ENCODE results near the gene GTPBP2.
A peak's percentile ranks its signal among the peaks of the same experiment; 100 is the strongest.
"Not testable (repeated sequence)": the region's sequence is repeated elsewhere in the genome, so short reads cannot be mapped to it uniquely, and the experiment has no call there.

The GTPBP2 gene

DNA sequence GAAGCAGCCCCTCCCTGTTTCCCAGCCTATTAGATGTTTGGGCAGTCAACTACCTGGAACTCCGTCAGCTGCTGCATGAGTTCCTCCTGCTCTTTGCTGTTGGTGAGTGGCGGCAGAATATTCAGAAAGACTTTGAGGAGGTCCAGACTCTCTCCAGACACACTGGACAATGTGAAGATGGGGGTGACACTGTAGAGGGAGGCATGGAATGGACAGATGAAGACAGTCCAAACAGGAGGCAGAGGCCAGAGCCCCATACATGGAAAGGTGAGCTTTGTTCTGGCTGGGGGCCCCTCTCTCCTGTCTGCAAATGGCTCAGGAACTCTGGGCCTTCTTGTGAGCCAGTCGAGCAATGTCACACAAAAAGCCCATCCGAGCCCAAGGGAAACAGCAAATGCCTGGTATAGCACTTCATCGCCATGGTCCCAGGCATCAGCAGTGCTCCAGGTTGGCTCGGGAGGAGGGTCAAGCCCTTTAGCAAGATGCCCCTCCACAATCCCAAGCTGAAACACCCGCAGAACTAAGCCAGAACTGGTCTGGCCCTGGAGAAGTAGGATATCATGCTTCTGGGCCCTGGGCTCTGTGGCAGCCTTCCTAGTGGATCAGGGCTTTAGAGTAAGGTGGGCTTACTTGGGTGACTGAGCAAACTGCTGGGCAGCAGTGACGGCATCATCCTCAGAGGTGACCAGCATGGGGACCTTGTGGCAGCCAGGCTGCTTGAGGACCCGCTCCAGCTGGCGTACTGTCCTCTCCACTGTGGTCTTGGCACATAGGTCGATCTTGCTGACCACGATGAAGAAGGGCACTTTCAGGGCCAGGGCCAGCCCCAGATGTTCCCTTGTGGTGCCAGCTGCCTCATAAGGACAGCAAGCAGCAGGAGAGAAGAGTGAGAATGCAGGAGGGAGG, 4.9 kb downstream of the GTPBP2 start:
- no peak for DNase-seq

DNA sequence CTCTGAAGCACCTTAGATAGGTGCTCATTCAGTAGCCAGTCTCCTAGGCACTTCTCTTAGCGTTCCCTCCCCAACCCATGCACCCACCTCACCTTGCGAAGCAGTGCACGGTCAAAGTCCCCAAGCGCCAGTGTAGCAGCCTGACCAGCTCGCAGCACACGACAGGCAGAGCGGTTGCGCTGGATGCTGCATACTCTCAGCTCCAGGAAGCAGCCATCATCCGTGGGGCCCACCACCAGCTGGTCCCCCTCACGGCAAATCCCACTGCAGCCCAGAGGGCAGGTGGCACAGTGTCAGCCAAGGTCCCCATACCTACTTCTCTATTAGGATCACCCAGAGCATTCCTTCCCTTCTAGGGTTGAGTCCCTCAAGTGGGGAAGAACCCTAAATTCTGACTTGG, 6.5 kb downstream of the GTPBP2 start:
- DNase-seq = no peak

- DNase-seq = no peak
These were observed 7.3 kb downstream of the GTPBP2 start for GRCh38 chr6:43621836-43622180.

DNA sequence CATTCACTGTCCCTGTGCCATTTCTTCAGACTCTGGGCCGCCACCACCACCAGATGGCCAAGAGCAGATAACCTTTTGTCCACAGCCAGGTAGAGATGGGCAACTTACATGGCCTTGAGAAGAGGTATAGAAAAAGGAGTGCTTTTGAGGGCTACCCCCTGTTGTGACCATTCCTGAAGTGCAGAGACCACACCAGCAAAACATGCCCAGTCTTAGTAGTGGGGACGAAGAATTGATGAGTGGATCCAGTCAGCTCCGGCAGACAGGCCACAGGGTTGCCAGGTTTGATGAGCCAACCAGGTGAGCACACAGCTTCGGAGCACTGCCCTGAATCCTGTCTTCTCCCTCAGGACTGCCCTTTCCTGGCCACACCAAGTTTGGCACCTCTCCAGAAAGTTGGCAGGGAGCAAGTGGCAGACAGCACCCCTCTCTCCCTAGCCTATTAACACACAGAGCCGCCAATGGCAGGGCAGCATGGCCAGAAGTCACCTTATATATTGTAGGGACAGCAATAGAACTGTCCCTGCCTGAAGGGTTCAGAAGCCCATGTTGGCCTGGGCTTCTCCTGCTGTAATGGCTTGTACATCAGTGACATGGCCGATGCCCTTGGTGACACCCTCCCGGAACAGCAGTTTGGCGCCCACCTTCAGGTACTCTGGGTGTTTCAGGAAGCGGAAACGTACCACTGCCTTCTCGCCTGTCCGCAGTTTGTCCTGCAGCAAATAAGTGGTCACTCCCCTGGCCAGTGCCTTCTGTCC, 7.8 kb downstream of the GTPBP2 start:
- DNase-seq = no peak

- no peak for DNase-seq
These were observed 12.2 kb downstream of the GTPBP2 start for GRCh38 chr6:43616725-43617472.

- DNase-seq = no peak
These were observed 14.7 kb downstream of the GTPBP2 start for GRCh38 chr6:43614396-43614730.

GRCh38 chr6:43613721-43614395, 15.2 kb downstream of the GTPBP2 start:
- no peak for DNase-seq

DNA sequence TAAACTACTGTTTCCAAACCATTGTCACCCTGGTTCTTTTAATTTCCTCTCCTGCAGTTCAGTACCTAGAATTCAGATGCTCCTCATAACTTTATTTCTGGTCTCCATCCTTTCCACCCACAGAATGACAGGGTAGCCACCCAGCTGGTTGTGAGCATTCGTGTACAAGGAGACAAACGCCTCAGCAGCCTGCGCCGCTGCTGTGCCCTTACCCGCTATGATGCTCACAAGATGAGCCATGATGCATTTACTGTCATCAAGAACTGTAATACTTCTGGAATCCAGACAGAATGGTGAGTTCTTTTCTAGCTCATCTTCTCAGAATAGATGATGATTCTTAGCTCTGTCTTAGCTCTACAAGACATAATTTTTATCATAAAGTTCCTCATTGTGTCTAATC, 18.6 kb downstream of the GTPBP2 start:
- no peak for DNase-seq

DNA sequence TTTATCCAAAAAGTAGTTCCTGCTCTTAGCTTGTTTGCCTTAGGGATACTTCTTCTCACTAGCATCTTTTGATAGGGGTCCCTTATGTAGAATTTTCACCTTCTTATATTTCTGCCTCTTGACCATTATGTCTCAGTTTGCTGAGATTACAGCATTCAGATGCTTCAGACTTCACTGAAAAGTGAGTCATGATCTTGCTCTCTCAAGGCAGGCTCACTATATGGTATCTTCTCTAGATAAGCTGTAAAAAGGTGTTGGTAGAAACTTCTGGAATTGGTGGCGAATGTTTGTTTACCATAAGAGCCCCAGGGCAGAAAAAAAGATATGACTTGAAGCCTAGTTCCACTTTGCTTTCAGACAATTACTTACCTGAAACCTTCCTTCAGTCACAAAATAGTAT, 19.7 kb downstream of the GTPBP2 start:
- DNase-seq = no peak

DNA sequence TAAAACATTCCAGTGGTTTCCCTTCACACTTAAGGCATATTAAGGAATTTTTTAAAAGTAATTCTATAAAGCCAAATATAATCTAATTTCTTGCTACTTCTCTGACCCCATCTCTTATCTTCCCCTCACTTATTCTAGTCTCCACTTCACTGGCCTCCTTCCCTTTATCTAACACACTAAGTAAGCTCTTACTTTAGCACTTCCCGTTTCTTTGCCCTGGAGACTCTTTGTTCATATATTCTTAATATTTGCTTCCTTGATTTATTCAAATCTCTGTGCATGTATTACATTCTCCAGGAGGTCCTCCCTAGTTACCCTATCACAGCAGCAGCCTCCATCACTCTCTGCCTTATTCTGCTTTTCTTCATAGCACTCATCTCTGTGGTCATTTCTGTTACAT, 20.3 kb downstream of the GTPBP2 start:
- no peak for DNase-seq

DNA sequence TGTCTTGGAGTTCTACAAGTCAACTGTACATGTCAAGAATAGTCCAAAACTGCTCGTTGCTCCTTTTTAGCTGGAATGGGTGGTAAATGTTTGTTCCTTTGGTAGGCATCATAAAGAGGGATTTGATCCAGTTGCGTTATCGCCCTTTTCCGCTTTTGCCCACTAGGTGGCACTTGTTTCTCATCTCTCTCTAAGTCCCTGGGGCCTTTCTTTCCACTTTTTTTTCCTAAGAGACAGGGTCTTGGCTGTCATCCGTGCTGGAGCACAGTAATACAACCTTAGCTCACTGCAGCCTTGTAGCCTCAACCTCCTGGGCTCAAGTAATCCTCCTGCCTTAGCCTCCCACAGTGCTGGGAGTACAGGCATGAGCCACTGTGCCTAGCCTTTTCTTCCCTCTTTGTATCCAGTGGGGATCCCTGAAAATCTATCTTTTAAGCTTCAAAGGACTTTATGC, 20.7 kb downstream of the GTPBP2 start:
- DNase-seq = peak; percentile 65

DNA sequence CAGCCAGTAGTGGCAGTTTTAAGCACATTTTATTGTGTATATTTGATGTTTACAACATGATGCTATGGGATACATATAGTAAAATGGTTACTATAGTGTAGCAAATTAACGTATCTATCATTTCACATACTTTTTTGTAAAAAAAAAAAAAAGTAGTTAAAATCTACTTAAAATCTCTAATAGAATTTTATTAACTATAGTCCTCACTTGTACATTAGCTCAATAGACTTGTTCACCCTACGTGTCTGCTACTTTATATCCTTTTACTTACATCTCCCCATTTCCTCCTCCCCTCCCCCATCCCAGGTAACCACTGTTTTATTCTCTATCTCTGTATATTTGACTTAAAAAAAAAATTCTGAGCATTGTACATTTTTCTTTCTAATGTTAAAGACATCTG, 23.0 kb downstream of the GTPBP2 start:
- no peak for DNase-seq

- no peak for DNase-seq
These were observed 24.9 kb downstream of the GTPBP2 start for GRCh38 chr6:43604174-43604573.

GRCh38 chr6:43600595-43600994, 28.5 kb downstream of the GTPBP2 start:
- DNase-seq = no peak

- DNase-seq = no peak
These were observed 35.1 kb downstream of the GTPBP2 start for GRCh38 chr6:43593938-43594337.

GRCh38 chr6:43589564-43589963, 39.5 kb downstream of the GTPBP2 start:
- DNase-seq = not testable (repeated sequence)

GRCh38 chr6:43588194-43588593, 40.9 kb downstream of the GTPBP2 start:
- no peak for DNase-seq

GRCh38 chr6:43584892-43585570, 44.0 kb downstream of the GTPBP2 start:
- DNase-seq = no peak

DNA sequence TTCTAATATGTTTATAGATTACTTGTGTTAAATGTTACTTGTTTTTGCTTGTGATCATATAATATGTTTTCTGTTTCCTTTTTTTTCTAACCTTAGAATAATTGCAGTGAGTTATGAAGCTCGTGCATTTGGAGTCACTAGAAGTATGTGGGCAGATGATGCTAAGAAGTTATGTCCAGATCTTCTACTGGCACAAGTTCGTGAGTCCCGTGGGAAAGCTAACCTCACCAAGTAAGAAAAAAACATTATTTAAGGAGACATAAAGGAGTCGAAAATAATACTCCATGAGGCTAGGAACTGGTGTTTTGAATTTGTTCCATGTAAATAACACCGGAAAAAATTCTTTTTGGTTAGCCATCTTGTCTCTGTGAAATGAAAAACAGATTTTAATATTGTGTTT, 46.2 kb downstream of the GTPBP2 start:
- no peak for DNase-seq

DNA sequence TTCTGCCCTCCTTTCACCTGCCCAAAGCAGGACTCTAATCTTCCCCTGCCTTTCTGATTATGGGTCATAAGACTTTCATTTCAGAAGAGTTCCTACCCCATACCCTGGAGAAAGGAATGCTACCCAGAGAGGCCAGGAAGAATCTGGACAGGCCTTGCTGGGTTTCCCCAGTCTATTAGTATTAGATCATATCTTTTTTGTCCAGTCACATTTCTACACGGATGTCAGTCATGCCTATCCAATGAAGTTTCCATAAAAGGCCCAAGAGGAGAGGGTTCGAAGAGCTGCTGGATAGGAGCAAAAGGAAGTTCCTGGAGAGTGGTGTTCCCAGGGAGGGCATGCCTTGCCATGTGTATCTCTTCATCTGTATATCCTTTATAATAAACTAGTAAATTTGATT, 49.9 kb downstream of the GTPBP2 start:
- no peak for DNase-seq

GRCh38 chr6:43578748-43579147, 50.3 kb downstream of the GTPBP2 start:
- no peak for DNase-seq

DNA sequence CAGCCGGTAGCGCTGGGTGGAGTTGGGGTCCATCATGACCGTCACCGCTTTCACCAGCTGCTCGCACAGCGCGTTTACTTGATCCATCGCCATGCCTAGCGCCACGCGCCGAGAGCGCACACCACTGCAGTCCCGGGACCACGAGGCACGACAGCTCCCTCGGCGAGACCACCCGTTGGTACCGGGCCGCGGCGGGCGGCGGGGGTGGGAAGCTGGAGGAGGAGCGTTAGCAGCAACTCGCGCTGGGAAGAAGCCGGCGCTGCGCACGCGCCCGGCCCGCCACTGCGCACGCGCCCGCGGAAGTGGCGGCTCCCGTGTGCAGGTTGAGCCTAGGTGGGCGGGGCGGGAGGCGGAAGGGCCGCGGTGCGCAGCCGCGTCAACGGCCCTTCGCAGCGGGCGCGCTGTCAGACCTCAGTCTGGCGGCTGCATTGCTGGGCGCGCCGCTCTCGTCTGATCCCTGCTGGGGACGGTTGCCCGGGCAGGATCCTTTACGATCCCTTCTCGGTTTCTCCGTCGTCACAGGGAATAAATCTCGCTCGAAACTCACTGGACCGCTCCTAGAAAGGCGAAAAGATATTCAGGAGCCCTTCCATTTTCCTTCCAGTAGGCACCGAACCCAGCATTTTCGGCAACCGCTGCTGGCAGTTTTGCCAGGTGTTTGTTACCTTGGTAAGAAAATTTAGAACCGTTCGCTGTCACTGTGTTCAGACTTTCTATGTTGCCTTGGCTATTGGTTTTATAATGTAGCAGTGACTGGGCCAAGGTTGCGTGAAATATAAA, 53.1 kb downstream of the GTPBP2 start, which contains the start of the genes POLH and XPO5:
Gene POLH, plus strand, starts transcription at position 414 of the 780 bp plus-strand sequence. CDS start 6,135 bp downstream, outside the sequence.
Gene XPO5, minus strand, starts transcription at position 267 of the 780 bp plus-strand sequence. Its CDS starts 174 bp downstream, at position 93.
- DNase-seq = peak; percentile 94

Measured in COR-L47 (cell line).